Choroid plexus epithelial cell (primary cell): Measurements from ENCODE around the gene PRKG2.

Experiments used
- DNase-seq: peaks from one replicate; pipeline ENCODE4 v3.0.0-alpha.2; 2010; ENCODE audit warnings: low read depth
- H3K4me3 ChIP-seq: 2 replicates; pipeline ENCODE4 v1.5.1; 2011; ENCODE audit warnings: low read depth, mild to moderate bottlenecking, control low read depth, low read length, moderate library complexity
- CTCF ChIP-seq: conservative IDR thresholded peaks from 2 replicates; pipeline ENCODE4 v1.5.1; 2011; ENCODE audit warnings: low read depth, mild to moderate bottlenecking, control low read depth, inconsistent platforms, low read length, moderate library complexity

PRKG2 gene

DNA sequence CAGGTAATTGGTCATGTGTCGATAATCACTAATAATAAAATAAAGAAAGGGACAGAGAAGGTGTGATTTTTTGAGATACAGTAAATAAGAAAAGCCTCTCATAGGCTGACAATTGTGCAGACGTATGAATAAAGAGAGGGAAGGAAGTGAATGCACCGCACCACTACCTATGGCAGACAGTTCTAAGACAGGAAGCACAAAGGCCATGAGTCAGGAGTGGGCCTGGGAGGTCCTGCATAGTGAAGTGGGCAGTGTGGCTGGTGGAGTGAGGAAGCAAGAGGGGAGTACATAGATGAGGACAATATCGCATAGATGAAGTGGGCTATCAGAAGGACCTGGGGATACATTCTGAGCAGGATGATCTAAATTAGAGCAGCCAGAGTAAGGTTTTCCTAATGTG, 108.9 kb downstream of the PRKG2 start:
- DNase-seq: no peak
- no peak for TF ChIP-seq CTCF
- no peak overlapping the region for H3K4me3 ChIP-seq

- no peak overlapping the region for H3K4me3 ChIP-seq
- TF ChIP-seq CTCF: no peak
- DNase-seq: no peak
These were observed 112.9 kb downstream of the PRKG2 start for GRCh38 chr4:81102107-81102506.

- no peak overlapping the region for H3K4me3 ChIP-seq
- DNase-seq: peak; percentile 19
- TF ChIP-seq CTCF: no peak
These were observed 118.5 kb downstream of the PRKG2 start for GRCh38 chr4:81096566-81096965.

- no peak for DNase-seq
These were observed 119.6 kb downstream of the PRKG2 start for GRCh38 chr4:81095389-81095788.

DNA sequence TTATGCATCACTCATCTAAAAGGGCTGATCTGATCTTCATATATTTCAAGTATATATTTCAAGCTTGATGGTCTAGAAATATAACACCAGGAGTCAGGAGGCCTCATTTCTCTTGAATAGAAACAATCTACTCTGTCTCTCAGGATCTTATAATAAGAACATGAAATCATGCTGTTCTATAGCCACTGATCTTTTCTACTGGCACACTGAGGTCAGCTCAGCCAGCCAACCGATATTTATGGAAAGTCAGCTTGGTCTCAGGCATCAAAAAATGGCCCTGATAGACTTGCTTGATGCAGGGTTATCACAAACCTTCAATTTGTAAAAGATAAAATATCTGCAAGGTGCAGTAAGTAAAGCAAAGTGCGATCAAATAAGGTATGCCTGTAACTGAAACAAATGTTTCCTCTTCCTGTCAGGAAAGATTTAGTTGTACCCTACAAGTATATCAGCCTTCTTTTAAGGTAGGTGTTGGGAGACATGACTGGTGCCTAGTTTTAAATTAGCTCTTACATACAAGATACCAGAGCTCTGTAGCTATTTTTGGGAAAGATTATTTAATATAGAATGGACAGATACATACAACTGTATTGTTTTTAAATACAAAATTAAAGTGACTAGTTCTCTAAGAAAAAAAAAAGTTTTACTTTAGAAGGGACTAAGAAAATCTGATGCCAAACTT, 121.2 kb downstream of the PRKG2 start:
- no peak for TF ChIP-seq CTCF
- no peak for DNase-seq
- no peak overlapping the region for H3K4me3 ChIP-seq

More at GRCh38 chr4:81095389-81095788, 119.6 kb downstream of the PRKG2 start:
- no peak for TF ChIP-seq CTCF
- no peak overlapping the region for H3K4me3 ChIP-seq

DNA sequence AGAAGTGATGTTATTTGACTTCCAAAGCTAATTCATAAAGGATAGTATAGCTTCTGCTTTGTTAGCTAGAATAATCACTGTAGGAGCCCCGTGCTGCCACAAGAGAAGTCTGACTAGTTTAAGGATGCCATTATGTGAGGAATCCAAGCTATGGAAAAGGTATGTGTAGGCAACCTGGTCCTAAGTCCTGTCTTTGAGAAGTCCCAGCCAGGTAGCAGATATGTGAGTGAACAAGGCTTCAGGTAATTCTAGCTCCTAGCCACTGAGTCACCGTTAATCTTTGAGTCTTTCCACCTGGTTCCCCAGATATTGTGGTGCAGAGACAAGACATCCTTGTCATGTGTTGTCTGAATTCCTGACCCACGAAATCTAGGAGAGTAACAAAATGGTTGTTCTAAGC, 129.0 kb downstream of the PRKG2 start:
- DNase-seq: no peak
- TF ChIP-seq CTCF: no peak
- no peak overlapping the region for H3K4me3 ChIP-seq

DNA sequence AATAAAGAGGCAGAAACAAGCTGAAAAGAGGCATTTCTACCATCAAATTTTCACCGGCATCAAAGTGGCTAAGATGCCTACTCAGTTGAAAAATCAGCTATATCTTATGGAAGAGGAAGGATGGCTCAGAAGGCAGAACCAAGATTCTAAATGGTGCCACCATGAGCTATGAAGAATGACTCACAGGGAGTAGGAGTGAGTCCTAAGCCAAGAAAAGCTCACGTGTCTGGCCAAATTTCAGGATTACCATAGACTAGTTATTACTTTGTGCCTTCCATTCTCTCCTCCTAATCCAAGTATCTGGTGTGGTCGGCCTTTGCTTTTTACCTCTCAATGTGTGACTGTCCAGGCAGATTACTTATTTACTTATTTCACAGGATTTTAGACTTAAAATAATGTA, 129.7 kb downstream of the PRKG2 start:
- no peak overlapping the region for H3K4me3 ChIP-seq
- peak; percentile 24 for DNase-seq
- TF ChIP-seq CTCF: no peak
